Activated CD8-positive, alpha-beta memory T cell treated with anti-CD3 and anti-CD28 coated beads, Interleukin-2, amount 10 ng/mL, durations not matched to agents 7 days and 5 days (primary cell): ENCODE data around the gene SPTBN4. TPM values are rescaled to one million over a fixed set of nuclear protein-coding genes. Genes with fewer than 3 reads are reported as not detected.
A peak's percentile ranks its signal among the peaks of the same experiment; 100 is the strongest.
"Not testable (repeated sequence)": the region's sequence is repeated elsewhere in the genome, so short reads cannot be mapped to it uniquely, and the experiment has no call there.

Source experiments
- ATAC-seq: fragments of 150-1000 bp; cut with Tn5 transposase; one replicate; pipeline ENCODE4 v1.10.0; 2021; ENCODE audit warnings: moderate library complexity
- CTCF ChIA-PET: fragments of 350-600 bp; sonication (Branson Sonifier 250); formaldehyde crosslinking; loops from one replicate; lab custom pipeline; 2021; ENCODE audit warnings: antibody characterized with exemption; lab: Charles Lee
- DNase-seq: peaks from one replicate; pipeline ENCODE4 v3.0.0-alpha.2; 2020
- H3K27ac Mint-ChIP-seq: one replicate; pipeline ENCODE4 v1.8.0; 2021; ENCODE audit warnings: mild to moderate bottlenecking, mixed read lengths
- H3K27me3 Mint-ChIP-seq: one replicate; pipeline ENCODE4 v1.8.0; 2021; ENCODE audit warnings: mixed read lengths
- H3K36me3 Mint-ChIP-seq: one replicate; pipeline ENCODE4 v1.8.0; 2021; ENCODE audit warnings: mild to moderate bottlenecking, mixed read lengths
- H3K4me1 Mint-ChIP-seq: one replicate; pipeline ENCODE4 v1.8.0; 2021; ENCODE audit warnings: mixed read lengths
- H3K4me3 Mint-ChIP-seq: one replicate; pipeline ENCODE4 v1.8.0; 2021; ENCODE audit warnings: mild to moderate bottlenecking, moderate library complexity, mixed read lengths
- H3K9me3 Mint-ChIP-seq: one replicate; pipeline ENCODE4 v1.8.0; 2022; ENCODE audit warnings: low read depth, mixed read lengths
- total RNA-seq, 2 experiments: library from RNA; stranded (reverse); gene quantifications; one replicate each; pipeline ENCODE4 v1.2.3, GENCODE V29; 2021

Gene SPTBN4
- total RNA-seq, 2 experiments from 2014 or later, result 0.30 to 0.44 TPM

GRCh38 chr19:40556953-40557530, 90.2 kb downstream of the SPTBN4 start:
- Mint-ChIP-seq H3K36me3 (no peaks in the 10 kb centered on the region), H3K4me1 (peaks cover 4% of the 10 kb centered on the region), H3K27me3 (peaks cover 54% of the 10 kb centered on the region), H3K4me3 (no peak overlapping the region), H3K9me3 (no peaks in the 10 kb centered on the region), H3K27ac (no peak overlapping the region)
- CTCF ChIA-PET, result interaction anchor here (1.1 to 2.2 kb wide), 3 partner anchors 11 to 78 kb away, joined by 3 to 5 read pairs (median 4); no protein-coding TSS in a partner anchor
- ATAC-seq, result no peak
- DNase-seq, result no peak

GRCh38 chr19:40559394-40559793, 92.6 kb downstream of the SPTBN4 start:
- Mint-ChIP-seq H3K4me3 (no peak overlapping the region), H3K27ac (no peak overlapping the region), H3K9me3 (no peaks in the 10 kb centered on the region), H3K4me1 (peaks cover 4% of the 10 kb centered on the region), H3K27me3 (peaks cover 39% of the 10 kb centered on the region), H3K36me3 (no peaks in the 10 kb centered on the region)
- DNase-seq, result no peak
- CTCF ChIA-PET, result interaction anchor here (1.3 kb wide), 1 partner anchor 75 kb away, joined by 4 read pairs; no protein-coding TSS in a partner anchor
- no peak for ATAC-seq

- H3K4me1 Mint-ChIP-seq, result peaks cover 4% of the 10 kb centered on the region
- CTCF ChIA-PET, result no interaction called here
- ATAC-seq, result no peak
- DNase-seq, result no peak
- no peaks in the 10 kb centered on the region for H3K9me3 Mint-ChIP-seq
- no peaks in the 10 kb centered on the region for H3K36me3 Mint-ChIP-seq
- no peak overlapping the region for H3K27ac Mint-ChIP-seq
- H3K27me3 Mint-ChIP-seq, result peaks cover 36% of the 10 kb centered on the region
- no peak overlapping the region for H3K4me3 Mint-ChIP-seq
Observed at GRCh38 chr19:40560092-40560507, 93.3 kb downstream of the SPTBN4 start.

GRCh38 chr19:40561947-40562346, 95.1 kb downstream of the SPTBN4 start:
- DNase-seq, result no peak
- Mint-ChIP-seq H3K27me3 (peaks cover 40% of the 10 kb centered on the region), H3K36me3 (no peaks in the 10 kb centered on the region), H3K4me3 (no peak overlapping the region), H3K4me1 (peaks cover 4% of the 10 kb centered on the region), H3K27ac (no peak overlapping the region), H3K9me3 (no peaks in the 10 kb centered on the region)
- CTCF ChIA-PET, result interaction anchor here (0.7 kb wide), 1 partner anchor 73 kb away, joined by 3 read pairs; no protein-coding TSS in a partner anchor
- ATAC-seq, result no peak

- ATAC-seq, DNase-seq, H3K9me3 Mint-ChIP-seq, H3K27ac Mint-ChIP-seq, H3K4me3 Mint-ChIP-seq, H3K36me3 Mint-ChIP-seq, H3K4me1 Mint-ChIP-seq: not testable (repeated sequence)
- H3K27me3 Mint-ChIP-seq, result peaks cover 52% of the 10 kb centered on the region
- CTCF ChIA-PET, result interaction anchor here (1.7 kb wide), 1 partner anchor 70 kb away, joined by 4 read pairs; no protein-coding TSS in a partner anchor
Observed at GRCh38 chr19:40564535-40564934, 97.7 kb downstream of the SPTBN4 start.

GRCh38 chr19:40565355-40565754, 98.6 kb downstream of the SPTBN4 start:
- peaks cover 10% of the 10 kb centered on the region for H3K4me1 Mint-ChIP-seq
- H3K9me3 Mint-ChIP-seq, result no peaks in the 10 kb centered on the region
- CTCF ChIA-PET, result interaction anchor here (1.7 kb wide), 1 partner anchor 69 kb away, joined by 4 read pairs; no protein-coding TSS in a partner anchor
- H3K4me3 Mint-ChIP-seq, result no peak overlapping the region
- ATAC-seq, result no peak
- peaks cover 51% of the 10 kb centered on the region for H3K27me3 Mint-ChIP-seq
- H3K27ac Mint-ChIP-seq, result no peak overlapping the region
- H3K36me3 Mint-ChIP-seq, result no peaks in the 10 kb centered on the region
- no peak for DNase-seq

- no peak for ATAC-seq
- CTCF ChIA-PET, result interaction anchor here (1.7 kb wide), 1 partner anchor 69 kb away, joined by 4 read pairs; no protein-coding TSS in a partner anchor
- Mint-ChIP-seq H3K27me3 (peaks cover 46% of the 10 kb centered on the region), H3K4me1 (peaks cover 15% of the 10 kb centered on the region), H3K36me3 (no peaks in the 10 kb centered on the region), H3K9me3 (no peaks in the 10 kb centered on the region), H3K27ac (no peak overlapping the region), H3K4me3 (no peak overlapping the region)
- no peak for DNase-seq
Observed at GRCh38 chr19:40565910-40566495, 99.2 kb downstream of the SPTBN4 start.

- Mint-ChIP-seq H3K27me3 (peaks cover 42% of the 10 kb centered on the region), H3K36me3 (no peaks in the 10 kb centered on the region), H3K27ac (no peak overlapping the region), H3K4me3 (no peak overlapping the region), H3K9me3 (no peaks in the 10 kb centered on the region), H3K4me1 (peaks cover 12% of the 10 kb centered on the region)
- CTCF ChIA-PET, result interaction anchor here (0.8 to 1.5 kb wide), 4 partner anchors 11 to 262 kb away, joined by 3 to 5 read pairs (median 4); no protein-coding TSS in a partner anchor
- ATAC-seq (no peak), DNase-seq (no peak)
Observed at GRCh38 chr19:40567040-40567749, 100.4 kb downstream of the SPTBN4 start.

GRCh38 chr19:40567750-40568494, 101.1 kb downstream of the SPTBN4 start:
- peaks cover 42% of the 10 kb centered on the region for H3K27me3 Mint-ChIP-seq

GRCh38 chr19:40570313-40571004, 103.7 kb downstream of the SPTBN4 start:
- CTCF ChIA-PET, result interaction anchor here (0.7 to 5.1 kb wide), 14 partner anchors 16 to 588 kb away, joined by 3 to 40 read pairs (median 4); partner anchors contain the start of gene LTBP4
- DNase-seq, result peak; percentile 99
- Mint-ChIP-seq H3K36me3 (no peaks in the 10 kb centered on the region), H3K4me1 (peaks cover 16% of the 10 kb centered on the region), H3K27me3 (peaks cover 33% of the 10 kb centered on the region), H3K27ac (peak overlapping the region; percentile 81), H3K9me3 (no peaks in the 10 kb centered on the region), H3K4me3 (peak overlapping the region; percentile 56)
- peak; percentile 93 for ATAC-seq

More at GRCh38 chr19:40567750-40568494, 101.1 kb downstream of the SPTBN4 start:
- H3K4me3 Mint-ChIP-seq, result no peak overlapping the region
- DNase-seq (no peak), ATAC-seq (no peak)
- H3K9me3 Mint-ChIP-seq, result no peaks in the 10 kb centered on the region
- no peak overlapping the region for H3K27ac Mint-ChIP-seq
- H3K4me1 Mint-ChIP-seq, result peaks cover 12% of the 10 kb centered on the region
- CTCF ChIA-PET, result interaction anchor here (0.8 to 1.5 kb wide), 4 partner anchors 12 to 263 kb away, joined by 3 to 5 read pairs (median 3); no protein-coding TSS in a partner anchor
- H3K36me3 Mint-ChIP-seq, result no peaks in the 10 kb centered on the region

- H3K4me1 Mint-ChIP-seq, result peaks cover 17% of the 10 kb centered on the region
- no peak for ATAC-seq
- H3K27ac Mint-ChIP-seq, result peak overlapping the region; percentile 81
- H3K9me3 Mint-ChIP-seq, result no peaks in the 10 kb centered on the region
- peaks cover 29% of the 10 kb centered on the region for H3K27me3 Mint-ChIP-seq
- no peak for DNase-seq
- CTCF ChIA-PET, result interaction anchor here (0.7 to 5.1 kb wide), 13 partner anchors 22 to 587 kb away, joined by 3 to 40 read pairs (median 4); partner anchors contain the start of gene LTBP4
- no peaks in the 10 kb centered on the region for H3K36me3 Mint-ChIP-seq
- H3K4me3 Mint-ChIP-seq, result peak overlapping the region; percentile 56
Observed at GRCh38 chr19:40571005-40571318, 104.2 kb downstream of the SPTBN4 start.

- Mint-ChIP-seq H3K27me3 (peaks cover 22% of the 10 kb centered on the region), H3K9me3 (no peaks in the 10 kb centered on the region), H3K27ac (no peak overlapping the region), H3K4me1 (peaks cover 19% of the 10 kb centered on the region), H3K4me3 (no peak overlapping the region), H3K36me3 (no peaks in the 10 kb centered on the region)
- CTCF ChIA-PET, result interaction anchor here (5.1 kb wide), 1 partner anchor 29 kb away, joined by 40 read pairs; the partner anchor contains the start of gene LTBP4
- DNase-seq (no peak), ATAC-seq (no peak)
Observed at GRCh38 chr19:40571831-40572495, 105.2 kb downstream of the SPTBN4 start.
